Glutamatergic neuron (in vitro differentiated cells): ENCODE results near the gene KCNK16. TPM values are rescaled to one million over a fixed set of nuclear protein-coding genes. Genes with fewer than 3 reads are reported as not detected.
A peak's percentile ranks its signal among the peaks of the same experiment; 100 is the strongest.

Source experiments
- DNase-seq: peaks from one replicate; pipeline ENCODE4 v3.0.0; 2022
- H3K27ac Mint-ChIP-seq: one replicate; pipeline ENCODE4 v1.8.0; 2020; ENCODE audit warnings: mild to moderate bottlenecking, mixed read lengths, inconsistent platforms; ENCODE audit not compliant: unreplicated experiment
- H3K27me3 Mint-ChIP-seq: one replicate; pipeline ENCODE4 v1.8.0; 2020; ENCODE audit warnings: mild to moderate bottlenecking, moderate library complexity, mixed read lengths, inconsistent platforms; ENCODE audit not compliant: unreplicated experiment
- H3K36me3 Mint-ChIP-seq: one replicate; pipeline ENCODE4 v1.8.0; 2020; ENCODE audit warnings: mild to moderate bottlenecking, mixed read lengths, inconsistent platforms; ENCODE audit not compliant: unreplicated experiment
- H3K4me1 Mint-ChIP-seq: one replicate; pipeline ENCODE4 v1.8.0; 2020; ENCODE audit warnings: mild to moderate bottlenecking, low read depth, mixed read lengths, inconsistent platforms; ENCODE audit not compliant: unreplicated experiment
- H3K4me3 Mint-ChIP-seq: one replicate; pipeline ENCODE4 v1.8.0; 2020; ENCODE audit warnings: mild to moderate bottlenecking, mixed read lengths, inconsistent platforms; ENCODE audit not compliant: unreplicated experiment
- H3K9me3 Mint-ChIP-seq: one replicate; pipeline ENCODE4 v1.8.0; 2020; ENCODE audit warnings: mild to moderate bottlenecking, moderate library complexity, mixed read lengths, inconsistent platforms; ENCODE audit not compliant: unreplicated experiment
- CTCF ChIP-seq: fragments of 200-600 bp; sonication (generic); IDR thresholded peaks from one replicate; pipeline ENCODE4 v1.5.0; 2021; ENCODE audit not compliant: partially characterized antibody, unreplicated experiment
- total RNA-seq: library from RNA; stranded (reverse); fragmentation: NEBNext Ultra II Directional; extraction: Animal tissue kit (Norgen Biotek cat#: 25700); gene quantifications from one replicate; pipeline ENCODE4 v1.2.1, GENCODE V29; 2021; ENCODE audit not compliant: unreplicated experiment

KCNK16 gene
- total RNA-seq, 1 donor from 2014 or later, result not detected

DNA sequence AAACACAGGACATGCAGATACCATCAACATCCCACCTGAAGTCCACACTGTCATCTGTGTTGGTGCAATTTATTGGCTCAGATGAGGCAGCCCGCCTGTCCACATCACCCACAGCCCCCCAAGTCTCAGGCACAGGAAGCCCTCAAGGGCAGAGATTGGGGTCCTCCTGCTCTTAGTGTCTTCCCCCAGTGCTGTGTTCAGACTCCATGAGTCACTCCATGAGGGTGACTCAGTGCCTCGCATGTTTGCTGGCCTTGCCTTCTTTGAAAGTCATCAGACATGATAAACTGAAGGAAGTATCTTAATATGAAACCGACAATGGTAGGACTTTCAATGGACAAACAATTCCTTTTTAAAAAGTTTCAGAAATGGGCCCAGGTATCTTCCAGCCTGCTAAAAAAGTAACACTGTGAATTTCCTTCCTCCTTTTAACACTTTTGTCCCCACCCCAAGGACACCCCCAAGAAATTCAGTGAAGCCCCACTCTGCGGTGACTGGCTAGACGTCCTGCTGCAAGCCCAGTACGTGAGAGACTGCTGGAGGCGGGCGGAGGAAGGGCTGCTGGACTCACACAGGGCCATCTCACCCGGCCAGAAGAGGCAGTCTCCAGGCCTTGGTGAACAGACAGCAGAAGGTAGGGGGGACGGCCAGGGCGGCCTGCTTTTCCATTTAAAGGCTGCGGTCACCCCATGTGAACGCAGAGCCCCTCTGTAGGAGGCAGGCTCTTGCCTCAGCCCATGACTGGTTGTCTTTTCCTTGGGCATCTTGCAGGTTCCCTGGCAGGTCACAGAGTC, 43.0 kb upstream of the KCNK16 start:
- Mint-ChIP-seq H3K4me3 (no peak overlapping the region), H3K36me3 (peaks cover 6% of the 10 kb centered on the region), H3K27me3 (peaks cover 2% of the 10 kb centered on the region), H3K4me1 (peaks cover 6% of the 10 kb centered on the region), H3K9me3 (peaks cover 7% of the 10 kb centered on the region), H3K27ac (no peak overlapping the region)
- no peak for TF ChIP-seq CTCF
- DNase-seq, result no peak

DNA sequence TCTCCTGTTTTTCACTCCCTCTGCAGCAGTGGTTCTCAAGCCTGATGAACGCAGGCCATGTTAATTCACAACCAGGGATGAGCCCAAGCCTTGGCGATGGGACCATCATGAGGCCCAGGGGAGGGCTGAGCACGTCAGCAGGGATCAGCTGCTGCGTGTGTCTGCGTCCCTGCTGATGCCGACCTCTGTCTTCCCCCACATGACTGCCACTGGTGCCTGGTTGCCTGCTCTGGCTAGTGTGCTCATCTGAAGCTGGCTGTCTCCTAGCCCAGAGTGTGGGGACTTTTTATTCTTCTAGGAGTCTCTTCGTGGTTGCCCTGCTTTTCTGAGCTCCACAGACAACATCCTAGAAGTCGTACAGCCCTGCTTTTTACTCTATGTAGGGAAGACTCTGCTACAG, 40.8 kb upstream of the KCNK16 start:
- H3K4me1 Mint-ChIP-seq, result peaks cover 6% of the 10 kb centered on the region
- H3K27ac Mint-ChIP-seq, result peak overlapping the region; percentile 85
- H3K9me3 Mint-ChIP-seq, result peaks cover 7% of the 10 kb centered on the region
- no peak for TF ChIP-seq CTCF
- DNase-seq, result no peak
- peaks cover 6% of the 10 kb centered on the region for H3K36me3 Mint-ChIP-seq
- H3K27me3 Mint-ChIP-seq, result peaks cover 2% of the 10 kb centered on the region
- H3K4me3 Mint-ChIP-seq, result peak overlapping the region; percentile 75

DNA sequence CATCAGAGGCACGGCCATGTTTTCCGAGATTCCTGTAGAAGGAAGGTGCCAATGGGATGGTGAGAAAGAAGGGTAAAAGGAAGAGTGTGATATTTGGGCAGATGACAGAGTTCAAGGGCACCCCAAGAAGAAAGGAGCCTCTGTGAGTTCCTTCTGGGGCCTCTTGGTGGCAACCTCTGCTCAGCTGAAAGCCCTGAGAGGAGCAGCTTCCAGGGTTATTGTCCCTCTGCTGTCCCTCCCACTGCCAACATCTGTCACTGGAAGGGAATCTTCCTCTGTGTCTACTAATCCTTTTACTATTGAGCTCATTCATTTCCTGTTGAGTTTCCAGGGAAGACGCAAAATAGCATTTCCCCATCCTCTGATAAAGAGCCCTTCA, 40.0 kb upstream of the KCNK16 start:
- H3K27me3 Mint-ChIP-seq, result peaks cover 2% of the 10 kb centered on the region
- peaks cover 6% of the 10 kb centered on the region for H3K4me1 Mint-ChIP-seq
- TF ChIP-seq CTCF, result no peak
- peak overlapping the region; percentile 85 for H3K27ac Mint-ChIP-seq
- H3K9me3 Mint-ChIP-seq, result peaks cover 7% of the 10 kb centered on the region
- H3K4me3 Mint-ChIP-seq, result no peak overlapping the region
- peaks cover 6% of the 10 kb centered on the region for H3K36me3 Mint-ChIP-seq
- DNase-seq, result peak; percentile 41

DNA sequence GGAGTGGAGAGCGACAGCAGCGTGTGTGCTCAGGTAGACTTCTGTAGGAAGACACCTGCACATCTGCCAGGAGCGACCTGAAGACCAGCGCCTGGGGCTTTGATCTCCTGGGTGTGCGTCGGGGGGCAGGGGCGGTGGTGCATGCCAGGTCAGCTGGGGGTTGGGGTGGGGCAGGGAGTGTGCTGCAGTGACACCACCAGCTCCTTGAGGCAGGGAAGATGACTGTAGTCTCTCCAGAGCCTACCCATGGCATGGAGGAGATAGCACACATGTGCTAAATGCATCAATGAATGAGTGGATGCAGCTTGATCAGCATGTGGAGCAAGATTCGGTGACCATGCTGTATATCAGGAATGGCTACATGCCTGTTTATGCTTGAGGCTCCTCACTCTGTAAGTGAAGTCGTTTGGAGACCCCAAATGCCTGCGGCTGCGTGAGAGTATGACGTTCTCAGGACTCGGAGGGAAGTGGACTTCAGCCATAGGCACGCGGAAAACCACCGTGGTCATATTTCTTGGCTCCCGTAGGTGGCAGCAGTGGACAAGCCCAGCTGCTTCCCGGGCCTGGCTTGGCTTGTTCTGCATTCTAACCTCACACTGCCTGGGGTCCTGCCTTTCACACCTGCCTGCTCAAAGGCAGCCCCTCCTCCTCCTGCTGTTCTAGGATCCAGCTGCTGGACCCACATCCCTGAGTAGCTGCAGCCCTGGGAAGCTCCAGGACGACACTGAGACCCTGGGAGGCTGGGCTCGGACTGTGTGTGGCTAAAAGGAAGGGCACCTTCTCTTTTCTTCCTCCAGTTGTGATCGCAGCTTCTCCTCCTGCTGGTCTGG, 39.4 kb upstream of the KCNK16 start:
- DNase-seq, result peak; percentile 82
- H3K4me1 Mint-ChIP-seq, result peaks cover 6% of the 10 kb centered on the region
- peak overlapping the region; percentile 85 for H3K27ac Mint-ChIP-seq
- no peak overlapping the region for H3K4me3 Mint-ChIP-seq
- H3K36me3 Mint-ChIP-seq, result peaks cover 6% of the 10 kb centered on the region
- peak; percentile 79 for TF ChIP-seq CTCF
- peaks cover 7% of the 10 kb centered on the region for H3K9me3 Mint-ChIP-seq
- peaks cover 2% of the 10 kb centered on the region for H3K27me3 Mint-ChIP-seq

DNA sequence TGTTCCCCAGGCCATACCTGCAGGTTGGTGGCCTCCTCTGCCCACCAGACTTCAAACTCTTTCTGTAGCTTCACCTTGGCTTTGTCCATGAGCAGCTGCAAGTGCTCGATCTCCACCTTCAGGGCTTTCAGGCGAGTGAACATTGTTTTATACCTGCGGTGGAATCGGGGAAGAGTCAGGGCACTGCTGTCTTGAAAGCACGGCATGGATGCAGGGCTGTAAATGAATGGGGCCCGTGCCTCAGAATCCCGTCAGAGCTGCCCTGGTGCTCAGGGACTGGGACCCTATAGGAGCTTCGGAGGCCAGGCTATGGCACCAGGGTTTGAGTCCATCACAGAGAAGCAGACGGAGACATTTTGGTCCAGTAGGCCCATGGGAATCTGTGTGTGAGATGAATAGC, 37.9 kb upstream of the KCNK16 start:
- TF ChIP-seq CTCF, result no peak
- Mint-ChIP-seq H3K27me3 (no peaks in the 10 kb centered on the region), H3K4me1 (peaks cover 6% of the 10 kb centered on the region), H3K9me3 (peaks cover 2% of the 10 kb centered on the region), H3K36me3 (no peaks in the 10 kb centered on the region), H3K27ac (no peak overlapping the region), H3K4me3 (no peak overlapping the region)
- no peak for DNase-seq
